Measurements from ENCODE around the gene DIAPH2.
"Not testable (repeated sequence)": the region's sequence is repeated elsewhere in the genome, so short reads cannot be mapped to it uniquely, and the experiment has no call there.

The DIAPH2 gene

GRCh38 chrX:96834137-96834536, 149.5 kb downstream of the DIAPH2 start:
- no peak for DNase-seq

GRCh38 chrX:96835660-96836289, 151.1 kb downstream of the DIAPH2 start:
- DNase-seq, result no peak

- no peak for DNase-seq
Measured at GRCh38 chrX:96837808-96838207, 153.2 kb downstream of the DIAPH2 start.

GRCh38 chrX:96838537-96838936, 153.9 kb downstream of the DIAPH2 start:
- no peak for DNase-seq

- no peak for DNase-seq
Measured at GRCh38 chrX:96841325-96841724, 156.7 kb downstream of the DIAPH2 start.

GRCh38 chrX:96841866-96842265, 157.2 kb downstream of the DIAPH2 start:
- not testable (repeated sequence) for DNase-seq

- no peak for DNase-seq
Measured at GRCh38 chrX:96843566-96843965, 158.9 kb downstream of the DIAPH2 start.

- DNase-seq, result no peak
Measured at GRCh38 chrX:96846841-96847240, 162.2 kb downstream of the DIAPH2 start.

GRCh38 chrX:96859422-96859821, 174.8 kb downstream of the DIAPH2 start:
- DNase-seq, result not testable (repeated sequence)

GRCh38 chrX:96861218-96861617, 176.6 kb downstream of the DIAPH2 start:
- no peak for DNase-seq

- no peak for DNase-seq
Measured at GRCh38 chrX:96861661-96862060, 177.0 kb downstream of the DIAPH2 start.

- no peak for DNase-seq
Measured at GRCh38 chrX:96883608-96884007, 199.0 kb downstream of the DIAPH2 start, which contains the start of gene RPA4. TSS of gene RPA4 (plus strand) at chrX:96883908. CDS start at chrX:96884311, 403 bp downstream.

GRCh38 chrX:96884027-96884426, 199.4 kb downstream of the DIAPH2 start:
- DNase-seq, result no peak

- DNase-seq, result no peak
Measured at GRCh38 chrX:96889726-96890125, 205.1 kb downstream of the DIAPH2 start.

GRCh38 chrX:96906741-96907140, 222.1 kb downstream of the DIAPH2 start:
- DNase-seq, result no peak

GRCh38 chrX:96907516-96908272, 223.1 kb downstream of the DIAPH2 start:
- DNase-seq, result no peak

GRCh38 chrX:96909291-96909690, 224.6 kb downstream of the DIAPH2 start:
- DNase-seq, result no peak

GRCh38 chrX:96918864-96919263, 234.2 kb downstream of the DIAPH2 start:
- DNase-seq, result no peak

- no peak for DNase-seq
Measured at GRCh38 chrX:96919672-96920071, 235.0 kb downstream of the DIAPH2 start.

- no peak for DNase-seq
Measured at GRCh38 chrX:96924581-96924980, 239.9 kb downstream of the DIAPH2 start.

GRCh38 chrX:96929036-96929435, 244.4 kb downstream of the DIAPH2 start:
- DNase-seq, result no peak

- no peak for DNase-seq
Measured at GRCh38 chrX:96957718-96958117, 273.1 kb downstream of the DIAPH2 start.

GRCh38 chrX:96971812-96972211, 287.2 kb downstream of the DIAPH2 start:
- no peak for DNase-seq

- no peak for DNase-seq
Measured at GRCh38 chrX:96978906-96979305, 294.3 kb downstream of the DIAPH2 start.

- DNase-seq, result no peak
Measured at GRCh38 chrX:96979766-96980165, 295.1 kb downstream of the DIAPH2 start.

Data from NCI-H2227 treated with DMSO at 0.1 percent for 48 hours (cell line).